Peyer's patch (tissue), 4 donors: Measurements from ENCODE around the gene DDX20. TPM values are rescaled to one million over a fixed set of nuclear protein-coding genes. Genes with fewer than 3 reads are reported as not detected.

ENCODE experiments used
- DNase-seq, 3 donors: peaks; one replicate each; pipeline ENCODE4 v3.0.0-alpha.2; 2017 to 2019
- H3K27ac ChIP-seq, 4 donors: fragments of 200-600 bp; sonication (generic); one replicate each; pipeline ENCODE4 v1.5.1; 2016 to 2019
- H3K27me3 ChIP-seq, 2 donors: fragments of 200-600 bp; sonication (generic); one replicate each; pipeline ENCODE4 v1.5.1; 2019
- H3K36me3 ChIP-seq, 3 donors: fragments of 200-600 bp; sonication (generic); one replicate each; pipeline ENCODE4 v1.5.1; 2016 to 2019
- H3K4me1 ChIP-seq, 4 donors: fragments of 200-600 bp; sonication (generic); one replicate each; pipeline ENCODE4 v1.5.1; 2016 to 2019
- H3K4me3 ChIP-seq, 4 donors: fragments of 200-600 bp; sonication (generic); 1 replicate in 3 of 4; 2 replicates in 1 of 4; pipeline ENCODE4 v1.5.1; 2016 to 2019; ENCODE audit warnings: mild to moderate bottlenecking in 1 of 4
- H3K9me3 ChIP-seq, 4 donors: fragments of 200-600 bp; sonication (generic); one replicate each; pipeline ENCODE4 v1.5.1; 2016 to 2019; ENCODE audit warnings: mild to moderate bottlenecking in 1 of 4
- POLR2A ChIP-seq, 2 donors: fragments of 450-650 bp; IDR thresholded peaks; one replicate each; pipeline ENCODE4 v1.5.1; 2017; ENCODE audit warnings: antibody characterized with exemption in 2 of 2, mild to moderate bottlenecking in 2 of 2, moderate library complexity in 2 of 2
- total RNA-seq, 4 donors: library from RNA; depleted of rRNA; stranded (reverse); fragments of >200 nt; gene quantifications; one replicate each; pipeline ENCODE4 v1.1.0, GENCODE V29; 2016
- TF ChIP-seq, protein P1 (sequence below), 6 experiments: fragments of 450-650 bp in 4 of 6; fragments of 200-600 bp in 2 of 6; sonication (generic) in 1 of 6; IDR thresholded peaks; one replicate each; pipeline ENCODE4 v1.5.1; 2017 to 2019; ENCODE audit warnings: antibody characterized with exemption in 6 of 6, mild to moderate bottlenecking in 3 of 6, moderate library complexity in 1 of 6

The DDX20 gene
- total RNA-seq, 4 donors from 2014 or later: 13.5 to 34.7 (median 22.5) TPM

DNA sequence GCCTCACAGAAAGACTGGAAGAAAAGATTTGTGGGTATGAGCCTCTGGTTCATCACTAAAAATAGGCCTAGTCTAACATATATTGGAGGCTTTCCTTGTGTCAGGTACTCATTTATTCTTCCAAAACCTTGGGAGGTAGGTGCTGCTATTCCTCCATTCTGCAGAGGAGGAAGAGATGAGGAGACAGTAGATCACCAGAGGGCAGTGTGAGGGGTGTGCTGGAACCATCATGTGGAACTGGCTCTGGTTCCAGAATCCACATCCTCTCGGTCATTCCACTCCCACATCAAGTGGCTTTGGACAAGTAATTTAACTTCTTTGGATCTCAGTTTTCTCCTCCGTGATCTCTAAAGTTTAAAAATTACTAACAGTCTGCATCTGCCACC lies 9.1 kb upstream of the DDX20 start:
- Histone ChIP-seq H3K9me3 (no peaks in the 10 kb centered on the region), H3K27ac (peak overlapping the region in 1 of 4 donors; percentile 24), H3K27me3 (no peaks in the 10 kb centered on the region), H3K36me3 (no peaks in the 10 kb centered on the region), H3K4me1 (no peaks in the 10 kb centered on the region), H3K4me3 (no peak overlapping the region)
- DNase-seq: no peak
- TF ChIP-seq, protein P1, sequence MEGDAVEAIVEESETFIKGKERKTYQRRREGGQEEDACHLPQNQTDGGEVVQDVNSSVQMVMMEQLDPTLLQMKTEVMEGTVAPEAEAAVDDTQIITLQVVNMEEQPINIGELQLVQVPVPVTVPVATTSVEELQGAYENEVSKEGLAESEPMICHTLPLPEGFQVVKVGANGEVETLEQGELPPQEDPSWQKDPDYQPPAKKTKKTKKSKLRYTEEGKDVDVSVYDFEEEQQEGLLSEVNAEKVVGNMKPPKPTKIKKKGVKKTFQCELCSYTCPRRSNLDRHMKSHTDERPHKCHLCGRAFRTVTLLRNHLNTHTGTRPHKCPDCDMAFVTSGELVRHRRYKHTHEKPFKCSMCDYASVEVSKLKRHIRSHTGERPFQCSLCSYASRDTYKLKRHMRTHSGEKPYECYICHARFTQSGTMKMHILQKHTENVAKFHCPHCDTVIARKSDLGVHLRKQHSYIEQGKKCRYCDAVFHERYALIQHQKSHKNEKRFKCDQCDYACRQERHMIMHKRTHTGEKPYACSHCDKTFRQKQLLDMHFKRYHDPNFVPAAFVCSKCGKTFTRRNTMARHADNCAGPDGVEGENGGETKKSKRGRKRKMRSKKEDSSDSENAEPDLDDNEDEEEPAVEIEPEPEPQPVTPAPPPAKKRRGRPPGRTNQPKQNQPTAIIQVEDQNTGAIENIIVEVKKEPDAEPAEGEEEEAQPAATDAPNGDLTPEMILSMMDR (IDR thresholded peaks at IDR 0.05): no peak

DNA sequence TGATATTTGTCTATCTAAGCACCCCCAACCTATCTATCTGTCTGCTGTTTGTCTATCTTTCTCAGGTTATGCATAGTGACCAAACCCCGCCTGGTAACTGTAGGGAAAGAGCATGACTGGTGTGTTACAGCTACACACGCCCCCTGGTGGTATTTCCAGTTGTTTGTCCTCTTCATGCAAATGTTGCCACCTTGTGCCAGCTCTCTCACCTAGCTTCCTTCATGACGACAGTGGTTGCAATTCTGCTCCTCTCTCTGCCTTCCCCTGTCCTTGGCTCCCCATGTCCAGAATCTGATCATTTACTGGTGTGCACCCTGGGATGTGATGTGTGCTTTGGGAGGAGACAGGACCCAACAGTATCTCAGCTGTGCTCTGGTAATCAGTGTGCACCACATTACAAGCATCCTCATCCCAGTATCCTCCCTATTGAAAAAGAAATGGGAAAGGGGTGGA lies 8.4 kb upstream of the DDX20 start:
- no peaks in the 10 kb centered on the region for H3K9me3 ChIP-seq
- no peaks in the 10 kb centered on the region for H3K36me3 ChIP-seq
- H3K4me3 ChIP-seq: no peak overlapping the region
- DNase-seq: peak in 2 of 3 donors; percentile 69 to 87
- no peaks in the 10 kb centered on the region for H3K27me3 ChIP-seq
- H3K4me1 ChIP-seq: no peaks in the 10 kb centered on the region
- TF ChIP-seq POLR2A (IDR thresholded peaks at IDR 0.05): no peak
- TF ChIP-seq, protein P1 (IDR thresholded peaks at IDR 0.05): peak; percentile 31 to 85 (median 68)
- no peak overlapping the region for H3K27ac ChIP-seq

DNA sequence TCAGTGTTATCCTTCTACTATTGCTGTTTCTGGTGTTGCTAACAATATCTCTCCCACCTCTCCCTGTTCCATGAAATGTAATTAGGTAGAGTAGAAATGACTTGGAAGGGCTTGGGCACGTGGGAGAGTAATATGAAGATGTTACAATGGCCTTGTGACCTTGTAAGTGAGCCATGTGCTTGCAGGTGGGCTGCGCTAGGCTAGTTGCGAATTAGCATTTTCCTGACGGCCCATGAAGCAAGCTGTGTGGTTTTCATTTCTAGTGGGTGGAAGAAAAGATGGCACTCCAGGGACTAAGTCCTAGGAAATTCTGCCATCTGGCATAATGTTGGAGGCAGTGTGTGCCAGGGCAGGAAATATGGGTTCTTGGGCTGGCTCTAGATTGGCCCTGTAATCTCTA lies 7.8 kb upstream of the DDX20 start:
- Histone ChIP-seq H3K27ac (no peak overlapping the region), H3K27me3 (no peaks in the 10 kb centered on the region), H3K36me3 (no peaks in the 10 kb centered on the region), H3K4me3 (no peak overlapping the region), H3K9me3 (no peaks in the 10 kb centered on the region), H3K4me1 (no peaks in the 10 kb centered on the region)
- TF ChIP-seq POLR2A (IDR thresholded peaks at IDR 0.05): no peak
- TF ChIP-seq, protein P1 (IDR thresholded peaks at IDR 0.05): no peak
- no peak for DNase-seq

DNA sequence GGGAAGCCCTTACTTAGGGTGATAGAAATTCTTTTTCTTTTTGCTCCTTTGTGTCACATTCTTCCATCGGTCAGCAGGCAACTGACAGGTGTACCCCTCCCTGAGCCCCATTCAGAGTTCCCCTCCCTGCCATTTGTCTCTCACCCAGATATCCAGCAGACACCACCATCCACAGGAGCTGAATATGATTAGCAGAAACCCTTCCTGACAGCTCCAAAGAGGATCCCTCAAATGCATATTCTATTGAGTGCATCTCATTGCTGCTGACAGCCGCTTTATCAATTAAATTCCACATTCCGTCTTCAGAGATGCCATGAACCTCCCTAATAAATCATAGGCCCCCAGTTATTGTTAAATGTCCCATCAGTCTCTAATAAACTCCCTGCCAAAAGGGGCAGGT lies 6.1 kb upstream of the DDX20 start:
- no peak overlapping the region for H3K4me3 ChIP-seq
- no peaks in the 10 kb centered on the region for H3K36me3 ChIP-seq
- no peaks in the 10 kb centered on the region for H3K9me3 ChIP-seq
- H3K4me1 ChIP-seq: peaks cover 0 to 4% (median under 1%) of the 10 kb centered on the region in 4 donors
- TF ChIP-seq POLR2A (IDR thresholded peaks at IDR 0.05): no peak
- TF ChIP-seq, protein P1 (IDR thresholded peaks at IDR 0.05): no peak
- DNase-seq: no peak
- H3K27me3 ChIP-seq: no peaks in the 10 kb centered on the region
- no peak overlapping the region for H3K27ac ChIP-seq

DNA sequence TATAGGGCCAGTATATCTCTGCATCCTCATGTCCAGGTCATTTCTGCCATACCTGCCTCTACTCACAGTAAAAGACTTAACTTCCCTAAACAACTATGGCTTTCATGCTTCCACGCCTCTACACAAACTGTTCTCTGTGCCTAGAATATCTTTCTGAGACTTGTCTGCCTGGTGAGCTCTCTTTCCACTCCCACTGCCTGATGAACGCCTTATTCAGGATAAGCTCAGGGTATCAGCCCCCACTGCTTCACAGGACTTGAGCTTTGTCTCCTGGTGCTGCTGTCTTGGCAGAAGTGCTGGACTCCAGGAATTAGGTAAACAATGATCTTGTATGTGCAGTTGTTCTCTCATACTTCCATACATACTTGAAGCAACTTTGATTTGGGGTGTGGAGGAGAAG lies 4.8 kb upstream of the DDX20 start:
- no peak overlapping the region for H3K27ac ChIP-seq
- no peak for TF ChIP-seq POLR2A (IDR thresholded peaks at IDR 0.05)
- TF ChIP-seq, protein P1 (IDR thresholded peaks at IDR 0.05): no peak
- no peak overlapping the region for H3K4me3 ChIP-seq
- no peaks in the 10 kb centered on the region for H3K36me3 ChIP-seq
- no peaks in the 10 kb centered on the region for H3K27me3 ChIP-seq
- H3K4me1 ChIP-seq: peaks cover 0 to 7% (median 2%) of the 10 kb centered on the region in 4 donors
- H3K9me3 ChIP-seq: no peaks in the 10 kb centered on the region
- DNase-seq: no peak
